ENCODE results near the gene DAB1.
A peak's percentile ranks its signal among the peaks of the same experiment; 100 is the strongest.

DAB1 gene

DNA sequence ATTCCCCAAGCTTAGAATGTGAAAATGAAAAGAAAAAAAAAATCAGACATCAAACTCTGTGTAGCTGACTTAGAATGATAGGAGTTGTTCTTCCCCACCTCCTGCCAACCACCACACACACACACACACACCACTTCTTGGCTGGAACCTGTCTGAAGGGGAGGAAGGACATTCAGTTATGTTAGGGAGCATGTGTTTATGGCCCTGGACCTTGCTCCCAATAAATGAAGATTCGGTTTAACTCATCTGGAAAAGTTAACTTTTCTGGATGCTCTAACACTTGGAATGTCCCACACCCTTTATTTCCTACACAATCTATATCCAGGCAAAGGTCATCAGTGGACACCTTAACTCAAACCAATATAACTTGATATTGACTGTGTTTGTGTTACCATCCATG lies 112.4 kb downstream of the DAB1 start:
- no peak for DNase-seq

DNA sequence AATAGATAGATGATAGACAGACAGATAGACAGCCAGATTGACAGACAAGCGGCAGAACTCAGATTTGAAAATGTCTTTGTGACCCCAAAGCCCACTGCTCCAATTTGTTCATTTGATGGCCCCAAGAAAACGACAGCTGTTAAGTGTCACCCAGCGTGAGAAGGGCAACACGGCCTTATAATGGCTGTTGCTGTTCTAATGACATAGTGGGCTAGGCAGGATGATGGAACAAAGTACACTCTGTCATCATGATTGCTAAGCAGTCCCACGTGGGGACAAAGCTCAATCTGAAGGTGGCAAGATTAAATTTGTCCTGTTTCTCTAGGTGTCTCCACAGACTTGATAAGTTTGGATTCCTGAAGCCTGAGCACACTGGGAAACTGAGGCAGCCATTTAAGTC lies 112.9 kb downstream of the DAB1 start:
- DNase-seq, result no peak

DNA sequence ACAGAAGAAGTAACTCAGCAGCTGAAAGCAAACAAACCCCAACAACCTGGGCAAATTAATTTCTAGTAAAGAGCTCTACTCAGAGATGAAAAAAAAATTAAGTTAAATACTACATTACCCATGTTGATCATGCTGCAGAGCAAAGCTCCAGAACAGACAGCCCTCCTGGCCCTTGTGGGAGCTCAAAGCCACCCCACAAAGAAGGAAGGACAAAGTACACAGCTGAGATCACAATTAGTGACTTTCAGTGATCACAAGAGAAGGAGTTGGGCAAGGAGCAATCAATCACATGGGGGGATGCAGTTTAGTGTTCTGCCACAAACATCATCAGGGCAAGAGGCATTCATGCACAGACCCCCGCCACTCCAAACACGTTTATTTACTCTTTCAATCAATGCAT lies 114.2 kb downstream of the DAB1 start:
- no peak for DNase-seq

DNA sequence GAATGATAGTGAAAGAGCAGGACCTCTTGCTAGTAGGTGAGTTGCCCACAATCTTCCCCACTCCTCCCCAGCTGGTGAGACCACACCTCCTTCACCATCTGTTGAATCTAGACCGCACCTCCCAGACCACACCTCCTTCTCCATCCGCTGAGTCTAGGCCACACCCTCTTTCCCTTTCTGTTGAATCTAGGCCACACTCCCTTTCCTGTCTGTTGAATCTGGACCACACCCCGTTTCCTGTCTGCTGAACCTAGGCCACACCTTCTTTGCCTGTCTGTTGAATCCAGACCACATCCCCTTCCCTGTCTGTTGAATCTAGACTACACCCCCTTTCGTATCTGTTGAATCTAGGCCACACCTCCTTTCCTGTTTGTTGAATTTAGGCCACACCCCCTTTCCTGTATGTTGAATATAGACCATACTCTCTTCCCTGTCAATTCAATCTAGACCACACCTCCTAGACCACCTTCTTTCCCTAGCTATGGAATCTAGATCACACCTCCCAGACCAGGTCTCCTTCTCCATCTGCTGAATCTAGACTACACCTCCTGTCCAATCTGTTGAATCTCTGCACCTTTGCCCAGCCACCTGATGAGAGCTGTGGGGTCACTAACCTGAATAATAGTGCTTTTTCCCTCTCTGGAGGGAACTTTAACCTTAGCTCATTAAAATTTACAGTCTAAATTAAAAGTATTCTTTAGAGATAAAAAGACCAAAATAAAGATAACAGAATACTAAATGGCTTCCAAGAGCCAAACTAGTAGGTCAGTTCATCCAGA lies 116.3 kb downstream of the DAB1 start:
- DNase-seq, result peak in 5 of 6 experiments; percentile 21 to 80 (median 38)

DNA sequence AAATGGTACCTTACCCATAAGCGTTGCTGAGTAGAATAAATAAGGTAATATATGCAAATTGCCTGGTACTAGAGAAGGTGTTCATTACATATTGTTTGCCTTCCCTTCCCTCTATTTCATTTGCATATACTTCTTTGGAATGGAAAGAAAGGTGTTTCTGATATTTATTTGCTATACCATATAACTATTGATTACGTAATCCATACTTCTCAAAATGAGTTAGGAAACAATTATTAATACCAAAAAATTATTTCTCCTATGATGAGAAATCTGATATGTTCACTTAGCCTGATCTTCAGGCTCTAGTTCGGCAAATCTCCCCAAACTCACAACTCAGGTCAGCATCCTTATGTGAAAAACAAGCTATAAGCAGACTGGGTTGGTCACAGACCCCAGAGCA lies 119.3 kb downstream of the DAB1 start:
- DNase-seq, result no peak

DNA sequence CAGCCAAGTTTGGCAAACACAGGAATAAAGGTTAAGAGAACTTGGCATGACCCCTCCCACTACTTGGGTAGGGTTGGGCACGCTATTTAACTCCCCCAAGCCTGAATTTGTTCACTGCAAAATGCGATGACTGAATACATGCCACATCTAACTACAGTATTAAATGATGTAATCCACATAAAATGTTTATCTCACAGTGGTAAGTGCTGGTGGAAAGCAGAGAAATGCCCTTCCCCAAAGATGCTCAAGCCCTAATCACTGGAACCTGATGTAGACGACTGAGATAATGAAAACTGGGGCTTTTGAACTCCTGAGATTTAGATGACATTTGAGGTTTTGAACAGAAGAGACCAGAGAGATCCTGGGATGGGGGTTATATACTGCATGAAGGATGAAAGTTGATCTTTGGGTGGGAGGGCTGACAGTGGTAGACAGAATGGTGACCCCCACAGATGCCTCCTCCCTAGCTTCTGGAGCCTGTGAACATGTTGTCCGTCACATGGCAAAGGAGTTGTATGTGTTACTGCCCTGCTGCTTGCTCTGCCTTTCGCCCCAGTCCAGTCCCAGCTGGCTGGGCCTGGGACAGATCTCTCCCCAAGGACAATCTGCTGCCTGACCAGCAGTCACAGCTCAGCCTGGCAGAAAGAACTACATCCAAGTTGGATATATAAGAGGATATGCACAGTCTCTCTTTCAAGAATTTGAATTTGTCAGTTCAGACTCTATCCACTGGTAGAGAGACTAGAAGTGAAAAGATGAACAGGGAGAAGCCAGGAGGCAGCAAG lies 120.9 kb downstream of the DAB1 start:
- no peak for DNase-seq

DNA sequence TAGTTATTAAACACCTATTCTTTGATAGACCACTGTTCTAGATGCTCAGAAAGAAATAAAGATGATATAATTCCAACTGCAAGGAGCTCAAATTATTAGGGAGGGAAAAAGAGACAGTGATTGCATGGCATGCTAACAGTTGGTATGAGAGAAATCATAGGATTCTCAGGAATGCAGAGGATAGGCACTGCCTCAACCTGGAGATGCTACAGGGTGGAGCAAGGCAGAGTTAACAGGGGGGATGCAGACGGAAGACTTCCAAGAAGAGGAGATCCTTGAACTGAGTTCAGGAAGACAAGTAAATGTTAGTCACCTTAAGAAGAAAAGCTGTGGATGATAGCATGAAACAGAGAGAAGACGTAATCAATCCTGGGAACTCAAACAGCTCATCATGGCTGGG lies 123.7 kb downstream of the DAB1 start:
- DNase-seq, result no peak

DNA sequence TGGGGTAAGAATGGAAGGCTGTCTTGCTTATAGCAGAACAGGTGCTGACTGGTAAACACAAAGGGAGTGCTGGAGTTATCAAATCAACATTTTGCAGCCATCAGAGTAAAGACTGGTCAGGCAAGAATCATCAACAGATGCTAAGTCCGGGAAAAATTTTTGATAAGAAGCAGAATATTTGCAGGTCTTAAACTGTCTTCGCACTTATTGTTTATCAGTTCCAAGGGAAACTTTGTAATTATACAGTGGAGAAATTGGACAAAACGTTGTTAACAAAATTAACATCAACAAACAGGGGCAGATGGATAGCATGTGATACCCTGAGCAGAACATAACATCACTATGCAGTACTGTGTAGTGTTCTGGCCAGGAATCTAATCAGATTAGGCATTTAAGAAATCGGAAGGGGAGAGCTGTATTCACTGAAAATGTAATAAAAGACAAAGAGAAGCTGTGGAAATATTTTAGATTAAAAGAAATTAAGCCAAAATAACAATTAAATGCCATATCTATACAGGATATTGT lies 127.1 kb downstream of the DAB1 start:
- DNase-seq, result no peak

DNA sequence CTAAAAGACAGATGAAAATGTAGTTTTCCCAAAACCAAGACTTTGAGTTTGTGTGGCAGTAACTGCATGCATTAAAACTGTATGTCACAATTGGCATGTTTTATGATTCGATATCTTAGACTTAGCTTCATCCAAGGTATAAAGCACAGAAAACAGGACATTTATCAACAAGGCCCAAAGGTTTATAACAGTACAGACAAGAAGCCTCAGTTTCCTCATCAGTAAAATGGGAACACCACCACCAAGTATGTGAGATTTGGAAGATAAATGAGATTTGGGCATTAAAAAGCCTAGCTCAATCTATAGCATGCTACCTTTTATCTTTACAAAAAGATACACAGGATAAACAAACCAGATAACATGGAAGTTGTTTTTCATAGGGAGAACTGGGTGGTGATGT lies 128.5 kb downstream of the DAB1 start:
- no peak for DNase-seq

DNA sequence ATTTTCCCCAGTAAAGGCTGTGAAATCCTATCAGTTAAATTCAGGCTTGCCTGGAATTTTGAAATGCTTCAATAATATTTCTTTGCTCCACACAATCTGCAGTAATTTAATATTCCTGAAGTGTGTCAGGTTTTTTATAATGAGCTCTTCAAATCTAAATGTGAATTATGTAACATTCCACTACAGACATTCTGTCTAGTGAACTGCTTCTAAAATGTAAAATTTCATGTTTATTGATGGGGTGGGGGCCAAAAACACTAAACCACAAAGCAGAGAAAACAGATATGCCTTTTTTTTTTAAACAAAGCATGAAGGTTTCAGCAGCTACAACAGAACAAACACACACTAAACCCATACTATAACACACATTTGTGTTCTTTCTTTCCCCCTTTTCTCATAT lies 129.7 kb downstream of the DAB1 start:
- DNase-seq, result no peak

DNA sequence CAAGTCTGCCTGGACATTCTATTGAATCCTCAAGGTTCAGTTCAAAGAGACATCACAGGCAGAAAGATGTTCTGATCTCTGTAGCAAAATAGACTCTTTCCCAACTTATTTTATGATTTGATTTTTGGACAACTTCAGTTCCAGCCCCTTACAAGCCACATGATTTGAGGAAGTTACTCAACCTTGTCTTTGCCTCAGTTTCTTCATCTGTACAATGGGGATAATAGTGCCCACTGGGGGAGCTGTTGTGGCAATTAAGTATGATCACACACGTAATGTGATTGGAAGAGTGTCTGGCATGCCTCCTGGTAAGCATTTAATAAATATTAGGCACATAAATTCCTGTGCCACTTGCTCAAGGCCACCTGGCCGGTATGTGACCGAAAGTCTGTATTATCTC lies 130.6 kb downstream of the DAB1 start:
- DNase-seq, result no peak

DNA sequence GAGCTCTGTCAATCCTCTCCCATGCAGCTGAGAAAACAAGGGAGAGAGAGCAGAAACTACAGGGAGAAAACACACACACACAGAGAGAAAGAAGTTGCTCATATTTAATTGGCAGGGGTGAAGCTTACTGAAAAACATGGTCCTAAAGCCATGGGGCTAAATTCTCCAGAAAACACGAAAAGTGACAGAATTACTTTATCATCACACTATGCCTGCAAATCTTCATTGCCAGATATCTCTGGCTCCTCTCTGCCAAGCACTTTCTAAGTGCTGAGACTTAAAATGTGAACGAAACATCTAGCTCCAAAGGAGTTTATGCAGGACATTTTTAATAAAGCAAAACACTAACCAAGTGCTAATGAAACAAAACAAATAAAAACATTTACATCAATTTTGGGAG lies 134.1 kb downstream of the DAB1 start:
- no peak for DNase-seq

DNA sequence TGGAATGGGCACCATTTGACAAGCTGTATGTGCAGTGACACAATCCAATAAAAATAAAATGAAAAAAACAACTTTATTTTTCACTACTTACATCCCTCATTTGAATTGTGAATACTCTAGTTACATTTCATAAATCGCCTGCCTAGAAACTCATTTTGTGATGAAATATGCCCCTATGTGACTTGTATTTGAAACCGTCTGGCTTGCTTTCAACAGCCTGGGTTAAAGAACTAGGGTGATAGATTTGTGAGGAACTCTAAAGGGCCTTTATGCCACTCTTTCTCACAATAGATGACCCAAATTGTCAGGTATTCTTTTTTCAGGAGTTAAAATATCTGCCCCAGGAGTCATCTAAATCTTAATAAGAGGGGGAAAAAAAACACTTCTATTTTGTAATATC lies 137.9 kb downstream of the DAB1 start:
- DNase-seq, result no peak

DNA sequence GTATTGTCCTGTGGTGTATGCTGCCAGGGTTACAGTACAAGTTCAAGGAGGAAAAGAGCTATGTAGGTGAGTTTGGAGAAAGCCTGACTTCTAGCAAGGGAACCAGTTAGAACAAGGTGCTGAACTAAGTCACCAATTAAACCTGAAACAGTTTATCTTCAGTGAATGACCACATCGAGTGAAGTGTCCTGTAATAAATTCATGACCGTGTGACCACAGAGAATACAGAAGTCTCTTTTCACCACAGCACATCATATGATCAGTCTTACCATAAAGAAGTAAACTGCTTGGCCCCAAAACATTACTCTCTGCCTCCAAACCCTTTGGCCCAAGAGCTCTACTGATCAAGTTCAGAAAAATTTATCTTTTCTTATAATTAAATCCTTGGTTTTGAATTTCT lies 141.4 kb downstream of the DAB1 start:
- DNase-seq, result no peak

DNA sequence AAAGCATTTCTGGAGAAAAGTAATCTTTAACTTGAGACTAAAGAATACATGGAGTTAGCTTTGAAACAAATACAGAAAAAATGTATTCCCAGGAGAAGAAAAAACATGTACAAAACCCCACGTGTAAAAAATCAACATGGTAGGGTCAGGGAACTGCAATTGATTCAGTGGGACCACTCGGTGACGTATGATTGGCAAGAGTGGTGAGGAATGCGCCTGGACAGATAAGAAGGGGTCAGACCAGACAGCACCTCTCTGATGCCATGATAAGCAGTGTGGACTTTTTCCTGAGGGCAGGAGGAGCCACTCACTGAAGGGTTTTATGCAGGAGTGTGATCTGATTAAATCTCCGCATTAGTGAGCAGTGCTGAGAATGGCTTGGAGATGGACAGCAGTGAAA lies 142.5 kb downstream of the DAB1 start:
- DNase-seq, result no peak

DNA sequence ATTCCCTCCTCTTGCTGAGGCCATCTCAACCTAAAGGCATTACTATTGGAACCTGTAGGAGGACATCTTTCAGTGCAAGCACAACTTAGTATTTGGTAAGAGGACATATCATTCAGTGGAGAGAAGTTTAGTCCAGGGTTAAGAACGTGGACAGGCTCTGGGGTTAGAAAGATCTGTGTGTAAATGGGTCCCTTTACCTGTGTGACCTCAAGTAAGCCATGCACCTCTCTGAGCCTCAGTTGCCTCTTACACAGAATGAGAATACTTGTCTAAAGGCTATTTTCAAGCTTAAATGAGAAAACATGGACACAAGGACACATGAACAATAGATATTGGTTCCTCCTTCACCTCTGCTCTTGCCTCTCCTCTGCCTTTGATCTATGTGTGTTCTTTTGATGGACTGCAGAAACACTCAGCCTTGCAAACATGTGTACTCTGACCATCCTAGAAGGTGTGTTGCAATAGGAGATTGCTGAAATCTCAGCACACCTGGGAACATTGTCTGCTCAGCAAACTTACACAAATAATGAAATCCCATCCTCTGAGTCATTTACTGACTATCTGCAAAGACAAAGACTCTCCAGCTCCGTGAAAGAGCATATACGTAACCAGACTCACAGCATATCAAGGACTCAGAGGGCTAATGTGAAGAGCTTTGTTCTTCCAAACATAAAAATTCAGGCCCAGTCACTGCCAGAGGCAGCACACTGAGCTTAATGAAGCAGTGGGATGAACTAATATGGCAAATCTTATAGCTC lies 143.8 kb downstream of the DAB1 start:
- DNase-seq, result no peak

DNA sequence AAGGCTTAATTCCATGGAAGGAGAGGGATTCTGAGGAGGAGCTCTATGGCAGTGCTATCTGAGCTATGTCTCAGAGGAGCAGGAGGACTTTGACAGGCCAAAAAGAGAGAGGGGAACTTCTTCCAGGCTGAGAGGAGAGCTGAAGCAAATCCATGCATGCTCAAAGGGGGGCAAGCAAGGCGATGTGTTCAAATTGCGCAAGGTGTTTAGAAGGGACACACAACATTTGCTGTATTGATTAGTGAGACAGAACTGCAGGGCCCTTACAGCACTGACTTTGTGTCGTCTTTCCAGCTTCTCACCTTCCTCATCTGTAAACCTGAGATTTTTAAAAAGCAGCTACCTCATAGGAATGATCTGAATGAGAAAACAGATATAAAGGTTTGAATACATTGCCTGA lies 145.3 kb downstream of the DAB1 start:
- DNase-seq, result no peak

DNA sequence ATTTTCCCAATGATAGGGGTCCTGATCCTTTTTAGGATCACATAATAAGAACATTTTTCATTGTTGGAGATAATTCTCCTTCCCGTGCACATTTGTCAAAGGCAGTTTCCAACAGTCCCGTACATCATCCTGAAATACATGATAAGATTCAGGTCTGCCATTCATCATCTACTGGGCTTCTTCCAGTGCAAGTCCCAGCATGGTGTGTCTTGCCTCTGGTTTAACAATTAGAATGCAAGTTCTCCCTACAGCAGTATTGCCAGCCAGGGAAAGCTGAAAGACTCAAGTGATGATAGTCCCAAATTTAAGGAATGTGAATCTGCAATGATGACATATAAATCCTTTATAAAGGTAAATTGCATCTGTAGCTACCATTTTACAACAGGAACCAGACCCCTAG lies 146.2 kb downstream of the DAB1 start:
- no peak for DNase-seq

DNA sequence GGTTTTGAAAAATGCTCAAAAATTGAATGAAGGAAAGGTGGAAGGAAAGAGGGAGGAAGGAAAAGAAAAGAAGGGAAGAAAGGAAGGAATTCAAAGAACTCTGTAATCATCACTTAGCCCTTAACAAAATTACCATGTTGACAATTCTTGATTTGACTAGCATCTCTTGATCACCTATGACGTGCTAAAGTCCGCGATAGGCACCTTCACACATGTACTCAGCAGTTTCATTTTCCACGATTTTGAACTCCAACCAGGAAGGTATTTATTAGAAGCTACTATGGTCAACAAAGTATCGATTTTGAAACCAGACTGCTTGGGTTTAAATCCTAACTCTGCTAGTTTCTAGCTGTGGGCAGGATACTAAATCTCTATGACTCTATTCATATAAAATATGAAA lies 146.9 kb downstream of the DAB1 start:
- no peak for DNase-seq

DNA sequence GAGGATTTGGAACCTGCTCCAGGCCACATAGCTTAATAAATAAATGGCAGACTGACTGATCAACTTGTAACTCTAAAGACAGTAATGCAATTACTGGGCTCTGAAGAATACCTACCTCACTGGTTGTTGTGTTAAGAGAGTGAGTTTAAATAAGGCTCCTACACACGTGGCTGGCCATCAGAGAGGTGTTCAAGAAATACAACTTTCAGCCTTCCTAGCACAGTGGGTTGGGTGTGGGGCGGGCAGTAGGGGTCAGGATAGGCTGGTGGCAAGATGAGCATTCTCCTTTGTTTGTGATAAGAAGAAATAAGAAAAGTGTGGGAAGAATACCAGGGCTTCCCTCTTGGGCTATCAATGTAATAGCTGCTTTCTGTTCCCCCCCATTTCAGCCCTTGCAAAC lies 151.3 kb downstream of the DAB1 start:
- no peak for DNase-seq

DNA sequence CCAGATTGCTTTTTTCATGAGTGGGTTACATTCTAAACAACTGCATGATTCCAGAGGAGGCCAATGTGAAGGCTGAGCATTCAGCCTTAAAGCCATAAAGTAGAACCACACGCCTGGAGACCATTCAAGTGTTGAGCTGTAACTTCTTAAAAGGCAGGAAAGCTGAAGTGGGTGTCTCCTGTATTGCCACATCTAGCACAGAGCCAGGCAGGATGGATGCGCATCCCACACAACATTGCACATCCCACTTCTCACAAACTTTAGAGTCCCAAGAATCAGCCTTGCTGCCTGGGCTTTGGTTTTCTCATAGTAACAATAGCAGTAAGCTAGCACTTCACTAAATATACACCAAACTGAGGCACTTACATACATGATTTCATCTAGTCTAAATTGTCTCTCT lies 151.7 kb downstream of the DAB1 start:
- no peak for DNase-seq

DNA sequence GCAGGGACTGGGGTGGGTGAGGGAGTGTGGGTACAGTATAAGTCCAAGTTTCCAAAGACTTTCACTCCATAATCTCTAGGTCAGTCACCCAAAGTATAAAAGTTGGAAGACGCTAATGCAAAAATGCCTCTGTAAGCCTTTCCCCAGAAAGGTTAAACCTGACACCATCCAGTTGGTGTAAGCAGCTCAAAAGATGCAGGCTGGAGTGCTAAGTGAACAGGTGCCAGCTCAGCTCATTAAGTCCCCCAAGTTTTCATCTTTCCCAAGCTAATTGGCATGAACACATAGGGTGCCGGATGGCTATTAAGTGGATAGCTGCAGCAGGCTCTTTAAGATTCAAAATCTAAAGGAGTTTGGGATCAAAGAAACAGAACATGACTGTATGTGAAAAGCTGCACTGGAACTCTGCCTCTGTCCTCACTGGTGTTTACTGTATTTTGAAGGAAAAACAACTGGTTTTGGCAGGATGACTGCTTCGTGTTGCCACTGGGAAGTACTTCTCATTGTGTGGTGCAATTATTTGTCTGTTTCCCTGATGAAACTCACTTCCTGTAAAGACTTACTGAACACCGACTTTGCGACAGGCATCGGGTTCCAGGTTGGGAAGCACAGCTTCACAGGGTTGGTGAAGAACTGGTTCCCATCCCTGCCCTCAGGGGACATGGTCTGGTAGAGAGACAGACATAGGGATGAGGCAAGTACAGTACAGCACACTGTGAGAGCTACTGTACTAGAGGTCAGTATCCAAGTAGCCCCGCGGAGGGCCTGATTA lies 152.7 kb downstream of the DAB1 start:
- no peak for DNase-seq
